Colonic mucosa (tissue), 4 donors: ENCODE data around the gene DLG2. TPM values are rescaled to one million over a fixed set of nuclear protein-coding genes. Genes with fewer than 3 reads are reported as not detected.

Experiments
- DNase-seq: peaks from one replicate; pipeline ENCODE4 v3.0.0-alpha.2; 2020
- H3K27ac ChIP-seq: fragments of 200-600 bp; one replicate; pipeline ENCODE4 v1.8.0; 2021
- H3K27me3 ChIP-seq: fragments of 200-600 bp; one replicate; pipeline ENCODE4 v1.8.0; 2021
- H3K36me3 ChIP-seq: fragments of 200-600 bp; one replicate; pipeline ENCODE4 v1.8.0; 2021
- H3K4me1 ChIP-seq: fragments of 200-600 bp; one replicate; pipeline ENCODE4 v1.8.0; 2021; ENCODE audit warnings: mild to moderate bottlenecking
- H3K4me3 ChIP-seq: fragments of 200-600 bp; one replicate; pipeline ENCODE4 v1.8.0; 2021
- H3K9ac ChIP-seq, 2 donors: one replicate each; pipeline ENCODE4 v1.7.0; 2013; ENCODE audit warnings: control low read depth in 2 of 2, low read depth in 2 of 2, low read length in 2 of 2
- H3K9me3 ChIP-seq: fragments of 200-600 bp; one replicate; pipeline ENCODE4 v1.8.0; 2021
- intact Hi-C: fragments of 100-400 bp; cut with DNase I; formaldehyde crosslinking; loops from one replicate; pipeline ENCODE4 v1.14.1; 2022
- total RNA-seq, 2 donors: library from RNA; stranded (reverse); fragmentation: NEBNext Ultra II Directional in 1 of 2; extraction: Animal tissue kit (Norgen Biotek cat#: 25700) in 1 of 2; gene quantifications; one replicate each; pipeline ENCODE4 v1.2.1, GENCODE V29; 2021
- TF ChIP-seq, protein P1 (sequence below): fragments of 200-600 bp; IDR thresholded peaks from one replicate; pipeline ENCODE4 v1.8.0; 2022; ENCODE audit warnings: antibody characterized with exemption, mild to moderate bottlenecking
- donor health status: healthy.
- donor health status: DM: no; HTN: no; CAD: no.
- donor health status: DM: no; HTN: no; CAD: no.

DLG2 gene
- total RNA-seq, 2 donors from 2014 or later, result 1.4 to 3.3 TPM

DNA sequence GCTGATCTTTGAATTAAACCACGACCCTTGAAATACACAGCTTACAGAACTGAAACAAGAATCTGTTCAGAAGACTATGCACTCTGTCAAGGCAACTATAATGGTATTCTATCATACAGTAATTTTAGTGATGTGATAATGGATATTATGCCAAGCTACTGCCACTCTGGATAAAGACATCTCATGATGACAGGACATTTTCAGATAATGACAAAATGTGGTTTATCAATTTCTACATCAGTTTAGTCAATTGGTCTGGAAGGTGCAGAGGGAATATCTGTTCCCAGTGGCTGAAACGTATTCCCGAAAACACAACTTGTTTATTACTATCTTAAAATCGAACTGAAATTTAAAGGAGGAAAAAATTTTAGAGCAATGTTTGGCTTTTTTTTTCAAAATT lies 1331.3 kb downstream of the DLG2 start:
- H3K9ac ChIP-seq, result no peak overlapping the region
- DNase-seq, result no peak
- no peaks in the 10 kb centered on the region for H3K27me3 ChIP-seq
- TF ChIP-seq, protein P1, sequence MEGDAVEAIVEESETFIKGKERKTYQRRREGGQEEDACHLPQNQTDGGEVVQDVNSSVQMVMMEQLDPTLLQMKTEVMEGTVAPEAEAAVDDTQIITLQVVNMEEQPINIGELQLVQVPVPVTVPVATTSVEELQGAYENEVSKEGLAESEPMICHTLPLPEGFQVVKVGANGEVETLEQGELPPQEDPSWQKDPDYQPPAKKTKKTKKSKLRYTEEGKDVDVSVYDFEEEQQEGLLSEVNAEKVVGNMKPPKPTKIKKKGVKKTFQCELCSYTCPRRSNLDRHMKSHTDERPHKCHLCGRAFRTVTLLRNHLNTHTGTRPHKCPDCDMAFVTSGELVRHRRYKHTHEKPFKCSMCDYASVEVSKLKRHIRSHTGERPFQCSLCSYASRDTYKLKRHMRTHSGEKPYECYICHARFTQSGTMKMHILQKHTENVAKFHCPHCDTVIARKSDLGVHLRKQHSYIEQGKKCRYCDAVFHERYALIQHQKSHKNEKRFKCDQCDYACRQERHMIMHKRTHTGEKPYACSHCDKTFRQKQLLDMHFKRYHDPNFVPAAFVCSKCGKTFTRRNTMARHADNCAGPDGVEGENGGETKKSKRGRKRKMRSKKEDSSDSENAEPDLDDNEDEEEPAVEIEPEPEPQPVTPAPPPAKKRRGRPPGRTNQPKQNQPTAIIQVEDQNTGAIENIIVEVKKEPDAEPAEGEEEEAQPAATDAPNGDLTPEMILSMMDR, result no peak
- H3K4me1 ChIP-seq, result no peaks in the 10 kb centered on the region
- no peak overlapping the region for H3K4me3 ChIP-seq
- intact Hi-C loops, result no loop called here
- H3K9me3 ChIP-seq, result no peaks in the 10 kb centered on the region
- H3K27ac ChIP-seq, result no peak overlapping the region
- no peaks in the 10 kb centered on the region for H3K36me3 ChIP-seq

DNA sequence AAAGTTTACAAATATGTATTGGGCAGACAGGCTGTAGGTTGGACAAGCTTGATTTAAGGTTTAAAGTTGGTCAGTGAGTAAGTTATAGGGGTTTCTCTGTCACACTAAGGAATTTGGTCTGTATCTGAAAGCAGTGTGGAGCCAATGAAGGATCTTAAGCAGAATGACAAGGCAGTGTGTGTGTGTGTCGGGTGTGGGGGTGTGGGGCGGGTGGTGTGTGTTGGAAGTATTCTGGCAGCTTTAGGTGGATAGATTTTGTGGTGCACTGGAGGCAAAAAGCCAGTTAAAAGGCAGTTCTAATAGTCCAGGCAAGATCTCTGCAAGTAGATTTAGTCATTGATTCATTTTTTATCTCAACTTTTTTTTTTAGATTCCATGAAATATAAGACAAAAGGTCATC lies 1334.2 kb downstream of the DLG2 start:
- no peaks in the 10 kb centered on the region for H3K27me3 ChIP-seq
- no peak overlapping the region for H3K4me3 ChIP-seq
- H3K4me1 ChIP-seq, result no peaks in the 10 kb centered on the region
- no peak for DNase-seq
- no peak overlapping the region for H3K27ac ChIP-seq
- no peaks in the 10 kb centered on the region for H3K9me3 ChIP-seq
- H3K36me3 ChIP-seq, result no peaks in the 10 kb centered on the region
- intact Hi-C loops, result no loop called here
- no peak overlapping the region for H3K9ac ChIP-seq
- TF ChIP-seq, protein P1, result no peak

GRCh38 chr11:84292006-84292405 lies 1335.1 kb downstream of the DLG2 start:
- intact Hi-C loops, result no loop called here
- Histone ChIP-seq H3K27me3 (no peaks in the 10 kb centered on the region), H3K27ac (no peak overlapping the region), H3K36me3 (no peaks in the 10 kb centered on the region), H3K4me3 (no peak overlapping the region), H3K4me1 (no peaks in the 10 kb centered on the region), H3K9me3 (no peaks in the 10 kb centered on the region), H3K9ac (no peak overlapping the region)
- TF ChIP-seq, protein P1, result no peak
- DNase-seq, result no peak

DNA sequence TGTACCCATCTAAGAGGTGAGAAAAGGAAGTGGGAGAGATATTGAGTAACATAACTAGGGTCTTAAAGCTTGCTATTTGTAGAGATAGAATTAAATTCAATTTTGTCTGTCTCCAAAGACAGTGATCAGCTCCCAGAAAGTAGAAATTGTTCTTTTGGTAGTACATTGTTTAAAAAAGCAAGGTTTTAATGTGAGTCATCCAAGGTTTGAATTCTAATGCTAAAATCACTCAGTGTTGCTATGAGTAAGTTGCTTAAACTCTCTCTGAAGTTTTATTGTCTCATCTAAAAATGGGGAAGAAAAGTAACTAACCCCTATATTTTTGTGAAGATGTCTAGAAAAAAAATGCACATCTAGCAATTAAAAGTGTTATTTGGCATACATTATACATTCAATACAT lies 1336.5 kb downstream of the DLG2 start:
- Histone ChIP-seq H3K27ac (no peak overlapping the region), H3K4me1 (no peaks in the 10 kb centered on the region), H3K4me3 (no peak overlapping the region), H3K9ac (no peak overlapping the region), H3K9me3 (no peaks in the 10 kb centered on the region), H3K36me3 (no peaks in the 10 kb centered on the region), H3K27me3 (no peaks in the 10 kb centered on the region)
- DNase-seq, result no peak
- intact Hi-C loops, result no loop called here
- TF ChIP-seq, protein P1, result no peak

GRCh38 chr11:84289381-84289906 lies 1337.7 kb downstream of the DLG2 start:
- TF ChIP-seq, protein P1, result no peak
- Histone ChIP-seq H3K27ac (no peak overlapping the region), H3K4me3 (no peak overlapping the region), H3K27me3 (no peaks in the 10 kb centered on the region), H3K4me1 (no peaks in the 10 kb centered on the region), H3K9me3 (no peaks in the 10 kb centered on the region), H3K9ac (no peak overlapping the region), H3K36me3 (no peaks in the 10 kb centered on the region)
- intact Hi-C loops, result no loop called here
- DNase-seq, result no peak
